GM19351 (cell line): ENCODE results near the gene PPP6R1.

Source experiments
- ATAC-seq: cut with Tn5 transposase; IDR thresholded peaks from one replicate; pipeline ENCODE4 v1.9.1; 2021; ENCODE audit warnings: mild to moderate bottlenecking, moderate library complexity; ENCODE audit not compliant: unreplicated experiment

PPP6R1 gene, protein sequence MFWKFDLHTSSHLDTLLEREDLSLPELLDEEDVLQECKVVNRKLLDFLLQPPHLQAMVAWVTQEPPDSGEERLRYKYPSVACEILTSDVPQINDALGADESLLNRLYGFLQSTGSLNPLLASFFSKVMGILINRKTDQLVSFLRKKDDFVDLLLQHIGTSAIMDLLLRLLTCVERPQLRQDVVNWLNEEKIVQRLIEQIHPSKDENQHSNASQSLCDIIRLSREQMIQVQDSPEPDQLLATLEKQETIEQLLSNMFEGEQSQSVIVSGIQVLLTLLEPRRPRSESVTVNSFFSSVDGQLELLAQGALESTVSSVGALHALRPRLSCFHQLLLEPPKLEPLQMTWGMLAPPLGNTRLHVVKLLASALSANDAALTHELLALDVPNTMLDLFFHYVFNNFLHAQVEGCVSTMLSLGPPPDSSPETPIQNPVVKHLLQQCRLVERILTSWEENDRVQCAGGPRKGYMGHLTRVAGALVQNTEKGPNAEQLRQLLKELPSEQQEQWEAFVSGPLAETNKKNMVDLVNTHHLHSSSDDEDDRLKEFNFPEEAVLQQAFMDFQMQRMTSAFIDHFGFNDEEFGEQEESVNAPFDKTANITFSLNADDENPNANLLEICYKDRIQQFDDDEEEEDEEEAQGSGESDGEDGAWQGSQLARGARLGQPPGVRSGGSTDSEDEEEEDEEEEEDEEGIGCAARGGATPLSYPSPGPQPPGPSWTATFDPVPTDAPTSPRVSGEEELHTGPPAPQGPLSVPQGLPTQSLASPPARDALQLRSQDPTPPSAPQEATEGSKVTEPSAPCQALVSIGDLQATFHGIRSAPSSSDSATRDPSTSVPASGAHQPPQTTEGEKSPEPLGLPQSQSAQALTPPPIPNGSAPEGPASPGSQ

DNA sequence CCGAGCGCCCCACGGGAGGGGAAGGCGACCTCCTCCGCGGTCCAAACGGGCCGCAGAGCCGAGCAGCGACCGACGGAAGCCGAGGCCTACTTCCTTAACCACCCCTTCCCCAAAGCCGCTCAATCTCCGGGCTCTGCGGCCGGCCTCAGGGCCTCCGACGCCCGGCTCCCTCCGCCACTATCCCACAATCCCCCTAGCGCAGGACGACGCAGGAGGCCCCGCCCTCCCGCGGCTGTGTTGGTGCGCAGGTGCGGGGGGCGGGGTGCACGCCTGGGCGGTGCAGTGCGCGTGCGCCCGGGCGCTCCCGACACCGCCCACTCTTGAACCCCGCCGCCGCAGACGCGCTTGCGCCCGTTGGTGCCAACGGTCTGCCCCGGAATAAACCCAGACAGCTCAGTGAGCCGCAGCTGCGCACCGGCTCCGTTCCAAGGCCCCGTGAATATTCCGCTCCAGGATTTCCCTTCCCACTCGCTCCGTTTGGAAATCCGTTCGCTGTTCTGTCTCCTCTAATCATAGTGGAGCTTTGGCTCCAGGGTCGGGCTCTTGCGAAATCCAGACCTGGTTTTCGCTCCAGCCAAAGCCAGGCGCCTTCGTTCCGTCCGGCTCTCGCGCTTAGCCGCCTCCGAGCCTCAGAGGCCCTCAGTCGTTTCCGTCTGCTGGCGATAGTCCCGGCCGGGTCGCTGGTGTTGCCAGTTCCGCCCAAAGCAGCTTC, at the start of gene PPP6R1:
Gene PPP6R1, minus strand, starts transcription at position 190 of the 712 bp plus-strand sequence. CDS start 11,914 bp downstream, outside the sequence.
- ATAC-seq, result peak; percentile 61

DNA sequence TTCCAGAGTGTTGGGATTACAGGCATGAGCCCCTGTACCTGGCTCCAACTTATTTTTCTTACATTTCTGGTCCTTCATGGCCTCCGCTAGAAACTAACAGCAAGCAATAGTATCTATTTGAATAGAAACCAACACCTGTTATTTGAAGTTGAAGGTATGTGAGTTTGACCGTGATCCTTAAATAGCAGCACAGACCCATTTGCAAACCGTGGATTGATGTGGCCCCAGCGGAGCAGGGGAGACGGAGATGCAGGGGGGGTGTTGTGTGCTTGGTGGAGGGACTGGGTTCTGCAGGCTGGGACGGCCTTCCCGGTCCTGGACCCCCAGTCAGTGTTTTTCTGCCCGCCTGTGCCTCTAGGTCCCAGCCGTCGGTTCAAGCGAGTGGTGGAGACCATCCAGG, 49.5 kb upstream of the PPP6R1 start:
- no peak for ATAC-seq

DNA sequence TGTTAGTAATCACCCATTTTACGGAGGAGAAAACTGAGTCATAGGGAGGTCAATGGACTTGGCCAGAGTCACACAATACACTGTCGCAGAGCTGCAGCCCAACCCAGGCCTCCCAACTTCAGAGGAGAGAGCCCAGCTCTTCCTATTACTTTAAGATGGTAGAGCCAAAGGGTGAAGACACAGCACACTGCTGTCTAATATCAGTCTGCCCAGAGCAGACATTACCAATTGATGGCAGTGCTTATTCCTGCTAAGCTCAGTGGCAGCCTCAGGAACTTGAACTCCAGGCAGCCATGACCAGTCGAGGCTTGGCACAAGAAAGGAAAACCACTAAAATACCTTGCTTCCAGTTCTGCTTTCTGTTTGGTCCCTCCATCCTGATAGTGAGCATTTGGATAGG, 47.9 kb upstream of the PPP6R1 start:
- no peak for ATAC-seq

- no peak for ATAC-seq
These were observed 47.3 kb upstream of the PPP6R1 start for GRCh38 chr19:55305983-55306562.

DNA sequence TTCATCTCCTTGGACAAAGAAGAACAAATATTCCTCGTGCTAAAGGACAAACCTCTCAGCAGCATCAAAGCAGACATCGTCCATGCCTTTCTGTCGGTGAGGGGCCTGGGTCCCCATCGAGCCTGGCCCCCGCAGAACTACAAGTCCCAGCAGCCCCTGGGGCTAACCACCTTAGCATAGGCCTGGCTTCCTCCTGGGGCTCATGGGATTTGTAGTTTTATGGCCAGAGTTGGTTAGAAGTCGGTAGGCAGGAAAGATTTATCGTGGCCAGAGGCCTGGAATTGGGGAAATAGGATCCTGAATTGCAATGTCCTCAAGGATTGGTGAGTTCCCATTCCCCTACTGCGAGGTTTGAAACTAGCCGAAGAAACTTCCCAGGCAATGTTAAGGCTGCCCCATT, 46.7 kb upstream of the PPP6R1 start:
- ATAC-seq, result no peak

DNA sequence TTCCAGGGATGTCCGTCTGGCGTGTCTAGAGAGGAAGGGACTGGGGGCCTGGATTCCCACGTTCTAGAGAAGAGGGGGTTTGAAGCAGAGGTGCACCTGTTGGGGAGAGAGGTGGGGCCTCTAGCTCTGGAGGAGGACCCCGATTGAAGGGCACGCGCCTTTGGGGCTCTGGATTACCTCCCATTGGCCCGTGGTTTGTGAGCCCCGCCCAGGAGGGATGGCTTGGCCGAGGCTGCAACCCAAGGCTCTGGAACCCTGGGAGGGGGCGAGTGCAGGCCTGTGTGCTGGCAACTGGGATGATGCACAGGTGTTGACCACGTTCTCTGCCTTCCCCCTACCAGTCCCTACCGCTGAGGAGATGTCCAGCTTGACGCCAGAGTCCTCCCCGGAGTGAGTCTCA, 46.2 kb upstream of the PPP6R1 start:
- no peak for ATAC-seq

DNA sequence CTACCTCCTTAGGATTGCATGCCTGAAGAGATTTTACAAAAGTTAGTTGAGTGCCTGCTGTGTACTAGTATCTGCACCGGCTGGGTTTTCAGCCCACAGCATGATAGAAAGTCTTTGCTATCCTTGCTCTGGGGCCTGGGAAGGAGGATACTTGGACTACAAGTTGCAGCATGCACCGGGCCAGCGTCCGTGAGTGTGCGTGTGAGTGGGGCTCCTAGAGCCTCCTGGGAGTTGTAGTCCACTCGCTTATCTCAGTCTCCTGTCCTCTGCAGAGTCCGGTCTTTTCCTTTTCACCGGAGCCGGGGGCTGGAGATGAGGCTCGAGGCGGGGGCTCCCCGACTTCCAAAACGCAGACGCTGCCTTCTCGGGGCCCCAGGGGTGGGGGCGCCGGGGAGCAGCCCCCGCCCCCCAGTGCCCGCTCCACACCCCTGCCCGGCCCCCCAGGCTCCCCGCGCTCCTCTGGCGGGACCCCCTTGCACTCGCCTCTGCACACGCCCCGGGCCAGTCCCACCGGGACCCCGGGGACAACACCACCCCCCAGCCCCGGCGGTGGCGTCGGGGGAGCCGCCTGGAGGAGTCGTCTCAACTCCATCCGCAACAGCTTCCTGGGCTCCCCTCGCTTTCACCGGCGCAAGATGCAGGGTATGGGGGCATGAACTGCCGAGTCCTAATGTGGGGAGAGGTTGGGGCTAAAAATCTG, 45.6 kb upstream of the PPP6R1 start:
- no peak for ATAC-seq

- ATAC-seq, result no peak
These were observed 44.7 kb upstream of the PPP6R1 start for GRCh38 chr19:55303477-55303876.

DNA sequence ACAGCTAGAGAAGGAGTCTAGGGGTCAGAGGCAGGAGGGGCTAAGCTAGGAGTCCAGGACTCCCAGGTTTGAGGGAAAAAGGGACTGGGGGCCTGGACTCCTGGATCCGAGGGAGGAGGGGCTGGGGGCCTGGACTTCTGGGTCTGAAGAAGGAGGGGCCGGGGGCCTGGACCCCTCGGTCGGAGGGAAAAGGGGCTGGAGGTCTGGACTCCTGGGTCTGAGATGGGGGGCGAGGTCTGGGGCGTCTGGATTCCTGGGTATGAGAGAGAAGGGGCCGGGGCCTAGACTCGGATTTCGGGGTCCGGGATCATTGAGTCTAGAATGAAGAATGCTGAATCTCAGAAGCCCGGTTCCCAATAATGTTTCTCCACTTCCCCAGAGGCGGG, 43.5 kb upstream of the PPP6R1 start:
- ATAC-seq, result no peak

DNA sequence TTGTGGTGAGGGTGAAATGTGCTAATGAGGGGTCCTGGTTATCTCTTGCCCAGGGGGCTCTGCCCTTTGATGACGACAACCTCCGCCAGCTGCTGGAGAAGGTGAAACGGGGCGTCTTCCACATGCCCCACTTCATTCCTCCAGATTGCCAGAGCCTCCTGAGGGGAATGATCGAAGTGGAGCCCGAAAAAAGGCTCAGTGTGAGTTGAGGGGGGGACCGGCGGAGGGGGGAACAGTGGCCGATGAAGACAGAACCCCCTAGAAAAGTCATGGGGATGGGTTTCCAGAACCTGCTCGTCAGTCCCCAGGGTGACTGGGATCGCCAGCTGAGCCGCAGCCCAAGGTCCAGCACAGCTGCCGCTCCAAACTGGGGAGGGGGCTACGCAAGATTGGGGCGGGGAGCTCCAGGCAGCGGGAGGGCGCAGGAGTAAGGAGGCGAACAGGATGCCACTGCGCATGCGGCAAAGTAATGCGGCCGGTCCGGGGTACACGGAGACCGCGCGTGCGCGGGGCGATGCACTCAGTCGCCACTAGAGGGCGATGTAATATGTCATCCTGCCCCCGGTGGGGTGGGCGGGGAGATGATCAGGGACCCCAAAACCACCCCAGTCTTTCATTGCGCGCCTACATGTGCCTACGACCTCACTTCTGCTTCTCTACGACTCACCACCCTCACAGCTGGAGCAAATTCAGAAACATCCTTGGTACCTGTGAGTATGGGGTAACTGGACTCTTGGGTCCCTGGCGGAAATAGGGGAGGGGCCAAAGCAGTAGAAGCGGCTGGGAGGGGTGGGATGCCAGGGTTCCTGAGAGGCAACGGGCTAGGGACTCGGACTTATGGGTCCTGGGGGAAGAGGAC, 42.9 kb upstream of the PPP6R1 start:
- peak; percentile 69 for ATAC-seq

DNA sequence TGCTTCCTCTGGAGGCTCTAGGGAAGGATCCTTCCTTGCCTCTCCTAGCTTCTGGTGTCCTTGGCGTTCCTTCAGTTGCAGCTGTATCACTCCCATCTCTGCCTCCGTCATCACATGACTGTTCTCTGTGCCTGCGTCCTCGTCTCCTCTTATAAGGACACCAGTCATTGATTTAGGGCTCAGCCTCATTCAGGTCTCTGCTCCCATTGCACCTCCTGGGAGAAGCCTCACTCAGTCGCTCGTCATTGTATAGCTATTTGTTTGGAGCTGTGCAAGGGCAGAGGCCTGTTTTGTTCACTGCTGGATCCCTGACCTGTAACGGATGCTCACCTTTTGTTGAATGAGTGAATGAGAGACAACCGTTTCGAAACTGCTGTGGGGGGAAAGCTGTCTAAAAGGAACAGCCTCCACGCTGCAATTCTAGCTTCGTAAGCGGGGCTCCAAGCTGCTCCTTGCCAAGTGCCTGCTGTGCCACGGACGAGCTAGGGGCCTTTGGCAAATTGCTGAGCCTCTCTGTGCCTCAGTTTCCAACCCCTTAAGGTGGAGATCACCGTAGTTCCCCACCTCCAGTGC, 42.2 kb upstream of the PPP6R1 start:
- ATAC-seq, result no peak

GRCh38 chr19:55299991-55300390, 41.2 kb upstream of the PPP6R1 start:
- no peak for ATAC-seq

DNA sequence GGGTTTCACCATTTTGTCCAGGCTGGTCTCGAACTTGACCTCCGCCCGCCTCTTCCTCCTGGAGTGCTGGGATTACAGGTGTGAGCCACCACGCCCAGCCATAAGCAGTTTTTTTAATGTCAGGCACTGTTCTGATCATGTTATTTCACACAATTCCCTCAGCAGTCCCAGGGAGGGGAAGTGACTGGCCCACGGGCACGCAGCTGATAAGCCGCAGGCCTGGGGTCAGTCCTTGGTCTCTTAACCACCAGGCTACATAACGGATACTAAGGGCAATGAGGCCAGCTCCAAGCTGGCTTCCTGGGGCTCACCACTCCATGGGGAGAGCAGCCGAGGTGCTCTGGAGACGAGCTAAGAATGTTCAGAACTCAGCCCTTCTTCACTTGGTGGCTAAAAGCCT, 38.5 kb upstream of the PPP6R1 start:
- no peak for ATAC-seq

DNA sequence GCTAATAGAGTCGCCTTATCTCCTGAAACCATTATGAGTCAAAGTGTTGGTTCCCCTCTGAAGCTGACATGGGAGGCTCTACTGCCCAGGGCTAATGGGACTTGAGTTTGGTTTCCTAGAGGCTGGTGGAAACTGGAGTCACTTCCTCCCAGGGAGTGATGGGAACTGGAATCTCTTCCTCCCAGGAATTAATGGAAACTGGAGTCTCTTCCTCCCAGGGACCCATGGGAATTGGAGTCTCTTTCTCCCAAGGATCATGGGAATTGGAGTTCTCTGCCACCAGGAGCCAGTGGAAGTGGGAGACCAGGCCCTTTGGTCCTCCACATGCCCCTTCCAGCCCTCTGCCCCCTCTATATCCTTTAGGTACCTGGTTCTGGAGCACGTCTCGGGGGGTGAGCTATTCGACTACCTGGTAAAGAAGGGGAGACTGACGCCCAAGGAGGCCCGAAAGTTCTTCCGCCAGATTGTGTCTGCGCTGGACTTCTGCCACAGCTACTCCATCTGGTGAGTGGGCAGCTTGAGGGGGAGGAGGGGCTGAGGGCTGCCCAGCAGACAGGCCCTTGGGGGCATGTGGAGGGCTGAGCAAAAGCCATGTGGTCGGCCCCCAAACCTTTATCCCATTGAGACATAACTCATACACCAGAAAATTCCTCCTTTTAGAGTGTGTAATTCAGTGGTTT, 30.4 kb upstream of the PPP6R1 start:
- no peak for ATAC-seq

GRCh38 chr19:55287361-55288079, 28.7 kb upstream of the PPP6R1 start:
- ATAC-seq, result no peak

- ATAC-seq, result no peak
These were observed 26.5 kb upstream of the PPP6R1 start for GRCh38 chr19:55285229-55285890.

GRCh38 chr19:55284405-55285058, 25.7 kb upstream of the PPP6R1 start:
- ATAC-seq, result no peak
